GM12864 (cell line): ENCODE results near the gene NEDD8.

Experiments used
- DNase-seq: peaks from one replicate; pipeline ENCODE4 v3.0.0-alpha.2; 2011; ENCODE audit warnings: low read depth
- H3K4me3 ChIP-seq: 2 replicates; pipeline ENCODE4 v1.5.1; 2011; ENCODE audit warnings: mild to moderate bottlenecking, low read depth, low read length, control low read depth
- CTCF ChIP-seq: IDR thresholded peaks from 2 replicates; pipeline ENCODE4 v1.5.1; 2011; ENCODE audit warnings: low read depth, mild to moderate bottlenecking, moderate library complexity, low read length, control low read depth, inconsistent platforms; ENCODE audit errors: missing control alignments

Gene NEDD8

DNA sequence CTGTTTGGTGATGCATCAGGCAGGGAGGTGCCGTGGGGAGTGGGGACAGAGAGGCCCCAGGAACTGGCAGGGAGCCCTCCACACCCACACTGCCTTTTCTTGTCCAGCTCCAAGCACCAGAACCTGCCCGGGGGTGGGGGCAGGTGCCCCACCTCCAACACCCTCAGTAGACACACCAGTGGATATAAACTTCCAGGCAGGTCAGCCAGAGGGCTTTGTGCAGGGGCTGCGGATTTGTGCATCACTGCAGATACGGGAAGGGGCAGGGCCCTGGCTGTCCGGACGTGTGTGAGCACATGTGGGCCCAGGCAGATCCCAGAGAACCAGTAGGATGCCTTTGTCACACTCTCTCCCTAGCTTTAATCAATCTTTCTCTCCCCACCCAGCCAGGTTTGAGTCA is 32.1 kb upstream of the NEDD8 start:
- no peak for TF ChIP-seq CTCF
- no peak for DNase-seq
- H3K4me3 ChIP-seq, result no peak overlapping the region

GRCh38 chr14:24263848-24264247 is 31.7 kb upstream of the NEDD8 start:
- DNase-seq, result no peak
- H3K4me3 ChIP-seq, result no peak overlapping the region
- no peak for TF ChIP-seq CTCF

- TF ChIP-seq CTCF, result no peak
- DNase-seq, result no peak
- no peak within 1 kb of the TSS for H3K4me3 ChIP-seq
These were observed 30.9 kb upstream of the NEDD8 start, which contains the start of gene TGM1 for GRCh38 chr14:24262821-24263733. TSS of gene TGM1 (minus strand) at chr14:24263177. CDS start at chr14:24262352, 825 bp downstream.

- H3K4me3 ChIP-seq, result no peak overlapping the region
- no peak for TF ChIP-seq CTCF
- no peak for DNase-seq
These were observed 29.8 kb upstream of the NEDD8 start for GRCh38 chr14:24261969-24262327.

DNA sequence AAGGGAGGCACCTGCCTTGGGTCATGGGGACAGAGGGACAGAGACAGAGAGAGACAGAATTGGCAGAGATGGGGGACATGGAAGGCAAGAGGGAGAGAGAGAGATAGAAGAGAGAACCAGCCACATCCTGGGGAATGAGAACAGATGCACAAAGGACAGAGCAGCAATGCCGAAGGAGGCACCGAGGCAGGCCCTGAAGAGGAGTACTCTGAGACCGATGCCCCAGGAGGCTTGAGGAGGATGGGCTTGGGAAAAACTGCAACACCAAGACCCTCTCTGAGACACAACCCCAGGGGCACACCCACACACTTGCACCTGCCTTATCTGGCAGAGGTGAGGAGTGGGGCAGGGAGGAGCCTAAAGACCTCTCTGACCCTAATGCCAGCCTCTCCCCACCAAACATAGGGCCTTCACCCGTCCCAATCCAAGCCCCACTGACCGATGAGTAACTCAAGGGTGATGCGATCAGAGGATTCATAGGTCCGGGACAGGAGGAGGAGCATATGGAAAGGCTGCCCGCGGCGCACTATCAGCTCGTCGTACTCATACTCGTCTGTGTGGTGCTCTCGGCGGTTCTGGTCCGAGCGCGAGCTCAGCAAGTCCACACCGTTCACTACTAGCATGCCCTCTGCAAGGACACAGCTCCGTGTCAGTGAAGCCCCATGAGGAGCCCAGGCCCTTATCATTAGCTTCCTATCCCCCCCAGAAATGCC is 29.2 kb upstream of the NEDD8 start:
- no peak for DNase-seq
- no peak for TF ChIP-seq CTCF
- H3K4me3 ChIP-seq, result no peak overlapping the region

DNA sequence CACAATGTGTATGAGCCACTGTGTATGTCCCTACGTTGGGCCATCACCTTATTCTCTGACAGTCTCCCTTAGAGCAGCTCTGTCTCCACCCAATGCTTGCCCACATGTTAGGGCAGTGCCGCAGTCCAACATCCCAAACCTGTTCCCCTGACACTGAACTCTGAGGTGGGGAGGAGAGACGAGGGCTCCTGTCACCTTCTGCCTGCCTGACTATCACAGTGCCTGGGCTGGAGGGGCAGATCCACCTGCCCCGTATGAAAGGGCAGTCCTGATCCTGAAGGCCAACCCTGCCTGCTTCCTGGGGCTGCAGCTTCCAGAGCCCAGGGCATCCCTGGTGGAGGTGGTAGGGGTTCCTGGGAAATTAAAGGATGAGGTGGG is 28.6 kb upstream of the NEDD8 start:
- DNase-seq, result no peak
- no peak for TF ChIP-seq CTCF

More for the DNA sequence above, 28.6 kb upstream of the NEDD8 start:
- no peak overlapping the region for H3K4me3 ChIP-seq
